ENCODE data around the gene SLC6A5.

The SLC6A5 gene

GRCh38 chr11:20621679-20622078 is 22.3 kb downstream of the SLC6A5 start:
- no peak for DNase-seq (ENCODE audit: low spot score)

DNA sequence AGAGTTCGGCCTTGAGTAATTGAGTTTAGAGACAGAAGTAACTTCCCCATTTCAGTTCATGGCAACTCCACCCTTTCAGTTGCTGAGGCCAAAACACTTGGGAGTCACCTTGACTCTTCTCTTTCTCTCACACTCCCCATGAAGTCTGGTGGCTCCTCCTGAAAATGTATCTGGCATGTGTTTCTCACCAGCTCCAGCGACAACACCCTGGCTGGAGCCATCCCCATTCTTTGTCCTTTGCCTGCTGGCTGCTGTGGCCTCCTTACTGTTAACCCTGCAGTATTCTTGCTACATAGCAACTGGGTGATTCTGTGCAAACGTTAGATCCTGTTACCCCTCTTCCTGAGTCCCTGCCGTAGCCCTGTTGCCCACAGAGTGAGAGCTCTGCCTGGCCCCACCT is 23.8 kb downstream of the SLC6A5 start:
- DNase-seq (ENCODE audit: low spot score), result no peak

- no peak for DNase-seq (ENCODE audit: low spot score)
Observed at GRCh38 chr11:20626279-20626678, 26.9 kb downstream of the SLC6A5 start.

DNA sequence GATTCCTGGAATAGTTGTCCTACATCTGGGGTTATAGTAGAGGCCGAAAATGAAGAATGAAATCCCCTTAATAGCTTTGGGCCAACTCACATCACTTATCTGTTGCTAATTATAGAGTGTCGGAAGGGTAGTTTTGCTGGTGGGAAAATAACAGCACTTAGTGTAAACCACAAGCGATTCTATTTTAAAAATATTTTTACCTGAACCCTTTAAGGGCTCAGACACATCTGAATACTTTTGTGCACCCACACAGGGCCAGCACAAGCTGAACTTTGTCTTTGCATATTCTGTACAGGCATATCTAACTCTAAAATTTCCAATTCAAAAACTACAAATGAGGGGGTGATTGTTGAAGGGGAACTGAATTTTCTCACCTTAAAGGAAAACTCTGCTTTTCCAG is 27.6 kb downstream of the SLC6A5 start:
- no peak for DNase-seq (ENCODE audit: low spot score)

- DNase-seq (ENCODE audit: low spot score), result no peak
Observed at GRCh38 chr11:20627701-20628100, 28.3 kb downstream of the SLC6A5 start.

DNA sequence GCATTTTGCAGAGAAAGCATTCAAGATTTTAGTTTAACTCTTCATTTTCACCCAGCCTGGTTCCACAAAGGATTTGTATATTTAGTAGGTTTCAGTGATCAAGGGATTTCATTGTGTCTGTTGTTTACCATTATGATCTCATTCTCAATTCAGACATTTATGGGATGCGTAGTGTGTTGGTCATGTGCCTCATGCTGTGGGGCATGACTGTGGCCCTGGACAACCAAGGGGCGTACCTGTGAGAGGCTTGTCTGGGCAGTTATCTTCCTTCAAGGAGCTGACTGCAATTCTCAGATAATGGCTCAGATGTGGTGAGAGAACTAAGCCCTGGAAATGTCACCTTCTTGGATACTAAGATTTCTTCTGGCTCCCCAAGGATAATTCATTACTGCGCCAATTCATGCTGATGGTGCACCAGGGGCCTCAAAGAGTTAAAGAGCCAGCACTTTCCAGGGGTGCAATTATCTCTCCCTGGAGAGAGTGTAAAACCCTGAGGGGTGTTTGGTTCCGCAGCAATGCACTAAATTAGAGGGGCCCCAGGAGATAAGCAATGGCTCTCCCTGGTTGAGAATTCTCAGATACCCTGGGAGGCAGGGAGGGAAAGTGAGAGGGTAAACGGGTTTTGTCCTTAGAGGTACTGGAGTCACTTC is 32.2 kb downstream of the SLC6A5 start:
- no peak for DNase-seq (ENCODE audit: low spot score)

- DNase-seq (ENCODE audit: low spot score), result no peak
Observed at GRCh38 chr11:20632169-20632532, 32.7 kb downstream of the SLC6A5 start.

- no peak for DNase-seq (ENCODE audit: low spot score)
Observed at GRCh38 chr11:20634044-20634443, 34.6 kb downstream of the SLC6A5 start.

DNA sequence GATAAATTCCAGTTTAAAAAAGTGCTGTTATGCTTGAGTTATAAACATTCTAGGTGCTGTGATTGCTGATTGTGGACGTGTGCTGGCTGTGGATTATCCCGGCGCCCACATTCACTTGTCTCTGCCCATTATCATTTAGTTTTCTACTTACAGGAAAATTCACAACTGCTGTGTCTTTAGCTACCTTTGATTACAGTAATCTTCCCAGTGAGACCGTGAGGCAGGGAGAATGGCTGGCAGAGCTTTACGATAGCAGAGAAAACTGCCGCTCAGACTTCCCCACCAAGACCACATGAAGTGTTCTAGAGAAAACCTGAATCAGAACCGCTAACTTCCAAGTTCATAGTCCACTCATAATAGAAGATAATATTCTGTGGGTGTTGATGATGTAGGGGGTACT is 35.4 kb downstream of the SLC6A5 start:
- DNase-seq (ENCODE audit: low spot score), result no peak

- DNase-seq (ENCODE audit: low spot score), result no peak
Observed at GRCh38 chr11:20638074-20638473, 38.7 kb downstream of the SLC6A5 start.

DNA sequence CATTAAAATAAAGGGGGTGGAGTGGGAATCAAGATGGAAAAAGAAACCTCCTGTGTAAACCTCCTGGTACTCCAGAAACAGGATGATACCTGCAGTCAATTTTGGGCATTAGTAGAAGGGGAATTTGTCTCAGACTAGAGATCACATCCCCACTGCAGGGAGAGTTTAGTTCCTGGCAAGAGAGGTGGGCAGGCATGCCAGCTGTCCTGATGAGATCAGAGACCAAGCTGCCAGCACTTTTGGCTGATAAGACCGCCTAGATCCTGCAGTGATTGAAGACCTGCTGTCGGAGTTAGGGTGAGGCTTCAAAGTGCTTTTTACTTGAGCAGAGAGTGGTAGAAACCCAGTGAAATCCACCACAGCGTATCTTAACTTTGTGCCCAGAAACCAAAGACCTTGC is 40.3 kb downstream of the SLC6A5 start:
- DNase-seq (ENCODE audit: low spot score), result peak; percentile 73

- no peak for DNase-seq (ENCODE audit: low spot score)
Observed at GRCh38 chr11:20640401-20640800, 41.0 kb downstream of the SLC6A5 start.

DNA sequence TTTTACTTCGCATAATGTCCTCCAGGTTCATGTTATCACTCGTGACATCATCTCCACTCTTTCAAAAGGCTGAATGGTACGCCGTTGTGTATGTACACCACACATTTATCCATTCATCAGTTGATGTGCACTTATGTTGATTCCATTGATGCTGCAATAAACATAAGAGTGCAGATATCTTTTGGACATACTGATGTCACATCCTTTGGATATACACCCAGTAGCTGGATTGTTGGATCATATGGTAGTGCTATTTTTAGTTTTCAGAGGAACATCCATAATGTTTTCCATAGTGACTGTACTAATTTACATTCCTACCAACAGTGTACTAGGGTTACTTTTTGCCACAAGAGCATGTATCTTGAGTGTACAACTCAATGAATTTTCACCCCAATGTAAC is 45.0 kb downstream of the SLC6A5 start:
- DNase-seq (ENCODE audit: low spot score), result no peak

- peak; percentile 75 for DNase-seq (ENCODE audit: low spot score)
Observed at GRCh38 chr11:20647976-20648565, 48.7 kb downstream of the SLC6A5 start.

DNA sequence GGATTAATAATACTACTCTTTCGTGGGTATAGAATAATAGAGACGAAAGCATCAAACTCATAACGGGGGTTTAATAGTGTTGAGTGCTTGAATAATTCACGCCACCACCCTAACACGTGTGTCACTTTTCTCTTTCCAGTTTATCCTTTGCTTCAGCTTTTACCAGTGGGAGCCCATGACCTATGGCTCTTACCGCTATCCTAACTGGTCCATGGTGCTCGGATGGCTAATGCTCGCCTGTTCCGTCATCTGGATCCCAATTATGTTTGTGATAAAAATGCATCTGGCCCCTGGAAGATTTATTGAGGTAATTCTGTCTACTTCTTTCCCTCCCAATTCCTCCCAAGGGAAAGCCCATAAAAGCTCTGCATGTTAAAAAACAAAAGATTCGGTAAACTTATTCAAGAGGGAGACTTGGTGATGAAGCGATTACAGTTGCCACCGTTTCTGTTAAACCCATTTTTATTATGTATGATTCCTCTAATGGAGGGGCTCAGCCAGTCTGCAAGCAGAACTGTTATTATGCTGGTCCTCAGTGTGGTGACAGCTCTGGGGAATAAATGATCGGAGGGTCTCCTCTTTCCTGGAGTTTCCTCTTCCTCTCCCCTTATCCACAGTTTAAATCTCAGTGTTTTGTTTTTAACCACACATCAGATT is 52.9 kb downstream of the SLC6A5 start:
- DNase-seq (ENCODE audit: low spot score), result no peak

DNA sequence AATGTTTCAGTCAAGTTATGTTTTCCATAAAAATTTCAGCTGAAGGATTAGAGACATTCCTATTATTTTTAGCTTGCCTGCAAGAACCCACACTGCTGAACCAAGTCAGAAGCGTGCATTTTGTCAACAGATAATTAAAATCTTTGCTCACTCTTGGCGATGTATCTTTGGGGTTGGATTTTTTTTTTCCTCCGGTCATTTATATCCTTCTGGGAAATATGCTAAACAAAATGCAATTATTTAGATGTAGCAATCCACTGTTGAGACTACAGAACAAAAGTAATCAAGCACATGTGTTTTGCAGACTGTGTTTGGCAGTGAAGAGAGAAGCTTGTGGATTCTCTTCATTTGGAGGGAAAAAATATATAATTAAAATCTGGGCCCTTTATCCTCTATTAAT is 54.6 kb downstream of the SLC6A5 start:
- DNase-seq (ENCODE audit: low spot score), result no peak

GRCh38 chr11:20656901-20657300 is 57.5 kb downstream of the SLC6A5 start:
- DNase-seq (ENCODE audit: low spot score), result no peak

- DNase-seq (ENCODE audit: low spot score), result no peak
Observed at GRCh38 chr11:20658135-20658534, 58.7 kb downstream of the SLC6A5 start.

- no peak for DNase-seq (ENCODE audit: low spot score)
Observed at GRCh38 chr11:20661445-20661844, 62.0 kb downstream of the SLC6A5 start.

DNA sequence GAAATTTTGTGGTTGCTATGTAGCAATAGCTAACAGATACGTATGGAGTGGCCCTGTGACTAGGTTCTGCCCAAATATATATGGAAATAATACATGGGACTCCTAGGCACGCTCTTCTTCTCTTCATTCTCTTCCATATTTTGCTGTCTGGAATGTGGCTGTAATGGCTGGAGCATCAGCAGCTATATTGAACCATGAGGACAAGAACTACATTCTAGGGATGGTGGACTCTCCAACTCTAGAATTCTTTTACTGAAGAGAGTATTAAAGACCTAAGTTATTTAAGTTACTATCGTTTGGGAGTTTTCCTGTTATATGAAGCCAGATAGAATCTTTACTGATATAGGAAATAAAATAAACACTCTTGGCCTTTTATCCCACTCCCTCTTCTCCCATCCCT is 62.4 kb downstream of the SLC6A5 start:
- DNase-seq (ENCODE audit: low spot score), result no peak

DNA sequence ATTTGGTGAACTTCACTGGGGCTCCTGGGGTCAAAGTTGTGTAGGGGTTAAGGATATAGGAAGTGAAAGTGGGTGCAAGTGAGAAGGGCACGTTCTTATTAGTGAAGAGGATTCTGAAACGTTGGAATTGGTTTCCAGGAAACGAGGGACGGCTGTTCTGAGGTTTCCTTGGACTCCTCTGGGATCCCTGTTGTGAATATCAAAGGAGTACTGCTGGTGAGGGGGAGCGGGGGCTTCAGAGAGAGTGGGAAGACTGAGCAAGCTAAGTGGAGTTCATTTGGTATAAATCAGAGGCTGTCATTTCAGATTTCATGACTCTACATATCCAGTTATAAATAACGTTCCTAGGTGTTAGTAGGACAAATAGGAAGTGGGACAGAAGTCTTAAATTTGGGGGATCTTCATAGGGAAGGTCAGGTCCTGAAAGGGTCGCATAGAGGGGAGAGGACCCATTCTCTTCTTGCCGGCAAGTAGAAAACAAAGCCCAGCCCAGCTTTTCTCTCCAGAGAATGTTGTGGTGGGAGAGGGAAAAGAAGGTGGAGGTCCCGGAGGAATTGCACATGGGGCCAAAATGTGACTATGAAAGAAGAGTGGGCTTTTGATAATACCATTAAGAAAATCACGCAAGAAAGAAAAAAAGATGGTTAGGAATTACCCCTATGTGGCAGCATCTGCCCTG is 68.9 kb downstream of the SLC6A5 start:
- DNase-seq (ENCODE audit: low spot score), result no peak

DNA sequence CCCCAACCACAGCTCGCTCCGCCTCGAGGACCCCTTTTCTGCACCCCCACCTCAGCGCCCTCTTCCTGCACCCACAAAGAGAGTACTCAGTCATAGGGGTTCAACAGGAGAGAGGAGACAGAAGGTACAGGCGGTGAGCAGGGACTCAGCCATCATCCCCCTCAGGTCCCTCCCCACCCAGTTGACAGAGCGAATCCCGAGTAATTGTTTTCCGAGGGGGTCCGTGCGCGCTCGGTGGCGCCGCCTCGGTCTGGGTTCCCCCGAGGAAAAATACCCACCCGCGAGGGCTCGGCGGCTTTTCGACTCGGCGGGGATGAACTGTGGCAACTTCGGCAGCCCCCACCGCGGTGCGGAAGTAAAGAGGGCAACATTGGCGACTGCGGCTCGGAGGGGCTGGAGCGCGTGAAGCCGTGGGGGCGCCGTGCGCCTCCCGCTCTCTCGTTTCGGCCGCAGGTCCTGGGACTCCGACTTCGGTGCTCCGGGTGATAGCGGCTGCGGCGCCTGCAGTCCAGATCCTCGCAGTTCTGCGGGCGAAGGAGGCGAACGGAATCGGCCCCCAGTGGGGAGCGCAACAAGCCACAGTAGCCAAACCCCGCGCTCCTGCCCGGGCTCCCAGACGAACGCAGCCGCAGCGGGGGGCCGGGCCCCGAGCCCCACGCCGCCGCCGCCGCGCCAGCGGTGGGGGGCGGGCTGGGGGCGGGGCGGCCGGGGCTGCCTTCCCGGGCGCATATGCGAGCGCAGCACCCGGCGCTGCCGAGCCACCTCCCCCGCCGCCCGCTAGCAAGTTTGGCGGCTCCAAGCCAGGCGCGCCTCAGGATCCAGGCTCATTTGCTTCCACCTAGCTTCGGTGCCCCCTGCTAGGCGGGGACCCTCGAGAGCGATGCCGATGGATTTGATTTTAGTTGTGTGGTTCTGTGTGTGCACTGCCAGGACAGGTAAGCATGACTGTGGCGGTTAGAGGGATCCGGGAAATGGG is 69.7 kb downstream of the SLC6A5 start, which contains the start of gene NELL1:
Gene NELL1, plus strand, starts transcription at position 743 of the 976 bp plus-strand sequence.
- DNase-seq (ENCODE audit: low spot score), result no peak

All from cerebellar cortex (tissue), 1 donor.